Measurements from ENCODE around the gene NT5DC1. TPM values are rescaled to one million over a fixed set of nuclear protein-coding genes. Genes with fewer than 3 reads are reported as not detected.
A peak's percentile ranks its signal among the peaks of the same experiment; 100 is the strongest.

NT5DC1 gene
- total and polyA plus RNA-seq, 10 donors = 7.4 to 47.5 (median 13.6) TPM

GRCh38 chr6:116223355-116223754 is 122.7 kb downstream of the NT5DC1 start:
- peaks cover 0 to under 1% (median 0%) of the 10 kb centered on the region in 6 donors for H3K4me1 ChIP-seq
- 90 to 96% (median 95%) methylated on average over 3 of the region's 3 CpGs for WGBS, 5 donors

GRCh38 chr6:116229287-116229913 is 128.7 kb downstream of the NT5DC1 start:
- TF ChIP-seq CTCF (IDR thresholded peaks at IDR 0.05 in 8 of 11, conservative IDR thresholded peaks at IDR 0.05 in 3 of 11) (no peak), POLR2A (IDR thresholded peaks at IDR 0.05) (no peak), POLR2AphosphoS5 (IDR thresholded peaks at IDR 0.05) (no peak)
- Histone ChIP-seq H3K9me3 (no peaks in the 10 kb centered on the region), H3K36me3 (peaks cover 0 to 27% (median 3%) of the 10 kb centered on the region in 6 donors), H3K27ac (no peak overlapping the region), H3K4me1 (no peaks in the 10 kb centered on the region), H3K4me3 (no peak overlapping the region), H3K27me3 (replicated peaks in 1 of 7) (no peaks in the 10 kb centered on the region)
- intact Hi-C loops (cut with DNase I; ENCODE audit: low total_unique reads) = no loop called here
- WGBS, 5 donors = 75 to 88% (median 85%) methylated on average over 17 of the region's 17 CpGs
- DNase-seq = no peak

More at GRCh38 chr6:116223355-116223754, 122.7 kb downstream of the NT5DC1 start:
- no peak overlapping the region for H3K4me3 ChIP-seq
- intact Hi-C loops (cut with DNase I; ENCODE audit: low total_unique reads) = no loop called here
- no peaks in the 10 kb centered on the region for H3K9me3 ChIP-seq
- TF ChIP-seq POLR2A (IDR thresholded peaks at IDR 0.05) (no peak), CTCF (IDR thresholded peaks at IDR 0.05 in 8 of 11, conservative IDR thresholded peaks at IDR 0.05 in 3 of 11) (no peak), POLR2AphosphoS5 (IDR thresholded peaks at IDR 0.05) (no peak)
- no peaks in the 10 kb centered on the region for H3K27me3 ChIP-seq (replicated peaks in 1 of 7)
- no peak overlapping the region for H3K27ac ChIP-seq
- H3K36me3 ChIP-seq = peaks cover 0 to 43% (median 6%) of the 10 kb centered on the region in 6 donors
- DNase-seq = no peak

- H3K4me3 ChIP-seq = no peak overlapping the region
- H3K27me3 ChIP-seq (replicated peaks in 1 of 7) = no peaks in the 10 kb centered on the region
- H3K27ac ChIP-seq = no peak overlapping the region
- no peaks in the 10 kb centered on the region for H3K4me1 ChIP-seq
- no peaks in the 10 kb centered on the region for H3K9me3 ChIP-seq
- TF ChIP-seq POLR2AphosphoS5 (IDR thresholded peaks at IDR 0.05) (no peak), CTCF (IDR thresholded peaks at IDR 0.05 in 8 of 11, conservative IDR thresholded peaks at IDR 0.05 in 3 of 11) (no peak), POLR2A (IDR thresholded peaks at IDR 0.05) (no peak)
- H3K36me3 ChIP-seq = peaks cover 0 to 51% (median 12%) of the 10 kb centered on the region in 6 donors
- intact Hi-C loops (cut with DNase I; ENCODE audit: low total_unique reads) = no loop called here
- DNase-seq = no peak
- WGBS, 5 donors = 92 to 96% (median 95%) methylated on average over 3 of the region's 3 CpGs
Observed at GRCh38 chr6:116234689-116235088, 134.0 kb downstream of the NT5DC1 start.

GRCh38 chr6:116238083-116238482 is 137.4 kb downstream of the NT5DC1 start:
- 83 to 91% (median 84%) methylated on average over 2 of the region's 2 CpGs for WGBS, 5 donors
- TF ChIP-seq POLR2A (IDR thresholded peaks at IDR 0.05) (no peak), POLR2AphosphoS5 (IDR thresholded peaks at IDR 0.05) (no peak)
- Histone ChIP-seq H3K36me3 (peaks cover 0 to 52% (median 13%) of the 10 kb centered on the region in 6 donors), H3K4me3 (no peak overlapping the region), H3K9me3 (no peaks in the 10 kb centered on the region), H3K27ac (peak overlapping the region in 1 of 8 donors; percentile 36), H3K27me3 (replicated peaks in 1 of 7) (no peaks in the 10 kb centered on the region), H3K4me1 (no peaks in the 10 kb centered on the region)
- intact Hi-C loops (cut with DNase I; ENCODE audit: low total_unique reads) = no loop called here
- DNase-seq = no peak

Data from spleen (tissue), 11 donors.